Endothelial cell (in vitro differentiated cells): ENCODE results near the gene ITGB2. TPM values are rescaled to one million over a fixed set of nuclear protein-coding genes. Genes with fewer than 3 reads are reported as not detected.

Experiments
- DNase-seq: peaks from one replicate; pipeline ENCODE4 v3.0.0; 2021; ENCODE audit warnings: low spot score
- H3K27ac Mint-ChIP-seq: one replicate; pipeline ENCODE4 v1.8.0; 2021; ENCODE audit warnings: mixed read lengths, inconsistent platforms; ENCODE audit not compliant: unreplicated experiment
- H3K27me3 Mint-ChIP-seq: one replicate; pipeline ENCODE4 v1.8.0; 2021; ENCODE audit warnings: mild to moderate bottlenecking, moderate library complexity, mixed read lengths, inconsistent platforms; ENCODE audit not compliant: unreplicated experiment
- H3K36me3 Mint-ChIP-seq: one replicate; pipeline ENCODE4 v1.8.0; 2021; ENCODE audit warnings: mild to moderate bottlenecking, low read depth, mixed read lengths, inconsistent platforms; ENCODE audit not compliant: unreplicated experiment
- H3K4me1 Mint-ChIP-seq: one replicate; pipeline ENCODE4 v1.8.0; 2021; ENCODE audit warnings: mild to moderate bottlenecking, mixed read lengths, inconsistent platforms; ENCODE audit not compliant: unreplicated experiment
- H3K4me3 Mint-ChIP-seq: one replicate; pipeline ENCODE4 v1.8.0; 2021; ENCODE audit warnings: mild to moderate bottlenecking, mixed read lengths, inconsistent platforms; ENCODE audit not compliant: unreplicated experiment
- H3K9me3 Mint-ChIP-seq: one replicate; pipeline ENCODE4 v1.8.0; 2021; ENCODE audit warnings: mixed read lengths, inconsistent platforms; ENCODE audit not compliant: unreplicated experiment
- total RNA-seq: library from RNA; stranded (reverse); fragmentation: NEBNext Ultra II Directional; extraction: Animal tissue kit (Norgen Biotek cat#: 25700); gene quantifications from one replicate; pipeline ENCODE4 v1.2.1, GENCODE V29; 2021; ENCODE audit not compliant: unreplicated experiment
- TF ChIP-seq, protein P1 (sequence below): fragments of 200-600 bp; sonication (generic); IDR thresholded peaks from one replicate; pipeline ENCODE4 v1.5.0; 2021; ENCODE audit warnings: antibody characterized with exemption; ENCODE audit not compliant: unreplicated experiment

ITGB2 gene
- total RNA-seq, 1 donor from 2014 or later = 21.3 TPM

DNA sequence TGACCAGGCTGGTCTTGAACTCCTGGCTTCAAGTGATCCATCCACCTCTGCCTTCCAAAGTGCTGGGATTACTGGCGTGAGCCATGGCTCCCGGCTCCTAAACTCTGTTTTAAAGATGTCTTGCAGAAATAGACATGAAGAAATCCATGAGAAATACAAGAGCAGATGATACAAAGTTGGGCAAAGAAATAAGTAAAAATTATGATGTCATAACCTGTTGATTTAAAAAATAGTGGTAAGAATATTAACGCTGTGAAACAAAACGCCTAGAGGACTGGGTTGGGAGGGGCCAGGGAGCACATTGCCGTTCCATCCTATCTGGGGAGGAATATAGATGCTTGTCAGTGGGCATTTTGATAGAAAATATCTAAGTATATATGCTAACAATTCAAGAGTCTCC, 1.2 kb upstream of the ITGB2 start:
- peaks cover 23% of the 10 kb centered on the region for H3K4me1 Mint-ChIP-seq
- no peak for DNase-seq
- no peaks in the 10 kb centered on the region for H3K36me3 Mint-ChIP-seq
- H3K4me3 Mint-ChIP-seq = no peak overlapping the region
- H3K27me3 Mint-ChIP-seq = peaks cover 14% of the 10 kb centered on the region
- no peak overlapping the region for H3K27ac Mint-ChIP-seq
- H3K9me3 Mint-ChIP-seq = no peaks in the 10 kb centered on the region
- TF ChIP-seq, protein P1, sequence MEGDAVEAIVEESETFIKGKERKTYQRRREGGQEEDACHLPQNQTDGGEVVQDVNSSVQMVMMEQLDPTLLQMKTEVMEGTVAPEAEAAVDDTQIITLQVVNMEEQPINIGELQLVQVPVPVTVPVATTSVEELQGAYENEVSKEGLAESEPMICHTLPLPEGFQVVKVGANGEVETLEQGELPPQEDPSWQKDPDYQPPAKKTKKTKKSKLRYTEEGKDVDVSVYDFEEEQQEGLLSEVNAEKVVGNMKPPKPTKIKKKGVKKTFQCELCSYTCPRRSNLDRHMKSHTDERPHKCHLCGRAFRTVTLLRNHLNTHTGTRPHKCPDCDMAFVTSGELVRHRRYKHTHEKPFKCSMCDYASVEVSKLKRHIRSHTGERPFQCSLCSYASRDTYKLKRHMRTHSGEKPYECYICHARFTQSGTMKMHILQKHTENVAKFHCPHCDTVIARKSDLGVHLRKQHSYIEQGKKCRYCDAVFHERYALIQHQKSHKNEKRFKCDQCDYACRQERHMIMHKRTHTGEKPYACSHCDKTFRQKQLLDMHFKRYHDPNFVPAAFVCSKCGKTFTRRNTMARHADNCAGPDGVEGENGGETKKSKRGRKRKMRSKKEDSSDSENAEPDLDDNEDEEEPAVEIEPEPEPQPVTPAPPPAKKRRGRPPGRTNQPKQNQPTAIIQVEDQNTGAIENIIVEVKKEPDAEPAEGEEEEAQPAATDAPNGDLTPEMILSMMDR = no peak

GRCh38 chr21:44919913-44920693, 596 bp downstream of the ITGB2 start:
- no peaks in the 10 kb centered on the region for H3K9me3 Mint-ChIP-seq
- H3K27me3 Mint-ChIP-seq = peaks cover 9% of the 10 kb centered on the region
- TF ChIP-seq, protein P1 = no peak
- no peak for DNase-seq
- H3K27ac Mint-ChIP-seq = no peak overlapping the region
- H3K36me3 Mint-ChIP-seq = no peaks in the 10 kb centered on the region
- peaks cover 20% of the 10 kb centered on the region for H3K4me1 Mint-ChIP-seq
- H3K4me3 Mint-ChIP-seq = peak overlapping the region; percentile 65

DNA sequence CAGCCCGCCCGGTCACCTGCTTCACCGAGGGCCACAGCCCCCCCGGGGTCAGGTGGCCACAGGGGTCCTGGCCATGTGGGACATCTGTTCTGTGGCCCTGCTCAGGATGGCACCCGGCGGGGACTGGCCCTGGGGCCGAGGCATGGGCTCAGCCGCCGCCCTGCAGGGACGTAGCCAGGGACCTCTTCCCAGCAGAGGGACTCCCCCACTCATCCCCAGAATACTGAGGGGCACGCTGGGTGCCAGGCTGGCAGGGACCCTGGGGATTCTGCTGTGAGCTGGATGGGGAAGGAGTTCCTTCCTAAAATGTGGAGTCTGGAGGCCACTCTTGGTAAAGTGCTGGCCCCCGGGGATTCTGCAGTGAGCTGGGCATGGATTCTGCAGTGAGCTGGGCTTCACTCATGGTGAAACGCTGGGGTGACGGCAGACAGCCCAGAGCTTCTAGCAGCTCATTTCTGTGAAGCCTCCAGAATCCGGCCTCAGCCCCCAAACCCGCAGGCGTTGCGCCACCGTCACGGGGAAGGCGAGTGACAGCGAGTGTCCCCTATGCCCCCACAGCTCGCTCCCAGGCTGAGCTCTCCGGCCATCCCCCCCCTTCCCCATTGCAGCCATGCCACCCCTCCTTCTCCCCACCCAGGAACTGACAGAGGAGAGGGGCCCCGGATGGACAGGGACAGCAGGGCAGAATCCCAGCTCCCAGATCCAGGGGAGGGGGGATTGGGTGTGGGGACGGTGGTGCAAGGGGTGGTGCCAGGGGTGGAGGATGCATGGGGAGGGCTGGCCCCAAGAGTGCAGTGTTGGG, 1.4 kb downstream of the ITGB2 start:
- H3K4me3 Mint-ChIP-seq = no peak overlapping the region
- DNase-seq = no peak
- TF ChIP-seq, protein P1 = no peak

GRCh38 chr21:44918581-44919033, 2.1 kb downstream of the ITGB2 start:
- Mint-ChIP-seq H3K4me3 (peak overlapping the region; percentile 84), H3K27ac (no peak overlapping the region), H3K27me3 (peaks cover 9% of the 10 kb centered on the region), H3K9me3 (no peaks in the 10 kb centered on the region), H3K36me3 (no peaks in the 10 kb centered on the region), H3K4me1 (peaks cover 18% of the 10 kb centered on the region)
- DNase-seq = no peak
- TF ChIP-seq, protein P1 = no peak

More for the DNA sequence above, 1.4 kb downstream of the ITGB2 start:
- H3K9me3 Mint-ChIP-seq = no peaks in the 10 kb centered on the region
- no peaks in the 10 kb centered on the region for H3K36me3 Mint-ChIP-seq
- H3K27me3 Mint-ChIP-seq = peaks cover 9% of the 10 kb centered on the region
- no peak overlapping the region for H3K27ac Mint-ChIP-seq
- peaks cover 18% of the 10 kb centered on the region for H3K4me1 Mint-ChIP-seq

GRCh38 chr21:44918107-44918470, 2.6 kb downstream of the ITGB2 start:
- no peak overlapping the region for H3K27ac Mint-ChIP-seq
- H3K4me3 Mint-ChIP-seq = no peak overlapping the region
- H3K36me3 Mint-ChIP-seq = no peaks in the 10 kb centered on the region
- TF ChIP-seq, protein P1 = no peak
- H3K9me3 Mint-ChIP-seq = no peaks in the 10 kb centered on the region
- H3K4me1 Mint-ChIP-seq = peaks cover 18% of the 10 kb centered on the region
- H3K27me3 Mint-ChIP-seq = peaks cover 9% of the 10 kb centered on the region
- DNase-seq = no peak
